Endothelial cell of umbilical vein (primary cell): ENCODE measurements around the gene TOLLIP. TPM values are rescaled to one million over a fixed set of nuclear protein-coding genes. Genes with fewer than 3 reads are reported as not detected.

ENCODE experiments used
- BruUV-seq: library from RNA; stranded (reverse); fragments of 400-500 nt; replicated peaks from 2 replicates; lab custom pipeline; 2021; lab: Mats Ljungman, UMichigan
- CTCF ChIA-PET: fragments of 300-600, 350-600 bp; sonication (Branson Sonifier 250); formaldehyde crosslinking; loops from one replicate; lab custom pipeline; 2021; ENCODE audit warnings: antibody characterized with exemption, inconsistent platforms; lab: Charles Lee
- POLR2A ChIA-PET: fragments of 300-600, 350-600 bp; sonication (Branson Sonifier 250); formaldehyde crosslinking; loops from one replicate; lab custom pipeline; 2021; ENCODE audit warnings: antibody characterized with exemption, inconsistent platforms; lab: Charles Lee
- DNase-seq: peaks from one replicate; pipeline ENCODE4 v3.0.0-alpha.2; 2011; ENCODE audit warnings: low read depth, low spot score
- FAIRE-seq: peaks from 2 replicates; lab custom pipeline; 2011; peaks lifted over from hg19 to GRCh38; lab: Jason Lieb, UNC
- H2AFZ ChIP-seq: 2 replicates; pipeline ENCODE4 v1.6.0; 2012; ENCODE audit warnings: low read depth, low read length, control low read depth, inconsistent platforms
- H3K27ac ChIP-seq: 2 replicates; pipeline ENCODE4 v1.5.1; 2011; ENCODE audit warnings: low read depth, mild to moderate bottlenecking, control low read depth, low read length, moderate library complexity; ENCODE audit not compliant: insufficient read depth
- H3K27me3 ChIP-seq, 2 experiments: 2 replicates each; pipeline versions ENCODE4 v1.6.0 to v1.6.1; 2011; ENCODE audit warnings: low read length in 2 of 2, mixed read lengths in 1 of 2; ENCODE audit not compliant: control insufficient read depth in 2 of 2, insufficient read depth in 2 of 2
- H3K36me3 ChIP-seq, 2 experiments: 2 replicates in 1 of 2; 3 replicates in 1 of 2; pipeline ENCODE4 v1.5.1; 2011; ENCODE audit warnings: low read length in 2 of 2, mild to moderate bottlenecking in 1 of 2, moderate library complexity in 1 of 2; ENCODE audit not compliant: control insufficient read depth in 2 of 2, insufficient read depth in 2 of 2; ENCODE audit errors: extremely low read depth in 1 of 2
- H3K4me1 ChIP-seq: 3 replicates; pipeline ENCODE4 v1.5.1; 2011; ENCODE audit warnings: mild to moderate bottlenecking, low read length; ENCODE audit not compliant: control insufficient read depth, insufficient read depth; ENCODE audit errors: extremely low read depth
- H3K4me2 ChIP-seq: 2 replicates; pipeline ENCODE4 v1.6.1; 2011; ENCODE audit warnings: low read length, control low read depth, mixed read lengths; ENCODE audit not compliant: insufficient read depth
- H3K4me3 ChIP-seq, 3 experiments: fragments of 200-600 bp in 1 of 3; sonication (generic), shearing (Covaris generic) in 1 of 3; replicated peaks in 1 of 3; 2 replicates each; pipeline ENCODE4 v1.5.1; 2011 to 2016; ENCODE audit warnings: control low read depth in 3 of 3, low read length in 3 of 3, mild to moderate bottlenecking in 2 of 3, inconsistent platforms in 1 of 3, low read depth in 1 of 3, moderate library complexity in 1 of 3; ENCODE audit not compliant: insufficient read depth in 1 of 3
- H3K79me2 ChIP-seq: 2 replicates; pipeline ENCODE4 v1.6.0; 2012; ENCODE audit warnings: low read length, inconsistent platforms; ENCODE audit not compliant: control insufficient read depth, insufficient read depth
- H3K9ac ChIP-seq: replicated peaks from 2 replicates; pipeline ENCODE3; 2011; ENCODE audit warnings: low read length, control low read depth; ENCODE audit not compliant: insufficient read depth; ENCODE audit errors: extremely low read depth
- H3K9me1 ChIP-seq: replicated peaks from 3 replicates; pipeline ENCODE4 v1.6.0; 2011; ENCODE audit warnings: mild to moderate bottlenecking, low read length; ENCODE audit not compliant: control insufficient read depth, insufficient read depth; ENCODE audit errors: extremely low read depth
- H3K9me3 ChIP-seq: replicated peaks from 2 replicates; pipeline ENCODE4 v1.5.1; 2012; ENCODE audit warnings: low read length, inconsistent platforms; ENCODE audit not compliant: control insufficient read depth, insufficient read depth
- H4K20me1 ChIP-seq: replicated peaks from 2 replicates; pipeline ENCODE3; 2011; ENCODE audit warnings: mild to moderate bottlenecking, low read length; ENCODE audit not compliant: control insufficient read depth, insufficient read depth; ENCODE audit errors: extremely low read depth
- CTCF ChIP-seq, 2 donors: IDR thresholded peaks; 1 replicate in 1 of 2; 2 replicates in 1 of 2; pipeline ENCODE4 v1.5.1; 2011; ENCODE audit warnings: low read length in 2 of 2, mild to moderate bottlenecking in 2 of 2, moderate library complexity in 2 of 2, control low read depth in 1 of 2, inconsistent platforms in 1 of 2, low read depth in 1 of 2; ENCODE audit not compliant: insufficient read depth in 1 of 2; ENCODE audit errors: extremely low read depth in 1 of 2
- GATA2 ChIP-seq: IDR thresholded peaks from 2 replicates; pipeline ENCODE4 v1.7.0; 2011; ENCODE audit warnings: low read depth, mild to moderate bottlenecking, moderate library complexity, mixed read lengths, low read length; ENCODE audit not compliant: insufficient read length, insufficient read depth
- MAX ChIP-seq: IDR thresholded peaks from 2 replicates; pipeline ENCODE4 v1.6.1; 2011; ENCODE audit not compliant: insufficient read depth, insufficient read length
- POLR2A ChIP-seq: IDR thresholded peaks from 2 replicates; pipeline ENCODE4 v1.6.1; 2012; ENCODE audit warnings: low read depth, mild to moderate bottlenecking, control low read depth, low read length
- POLR2AphosphoS5 ChIP-seq: IDR thresholded peaks from 2 replicates; pipeline ENCODE4 v1.6.1; 2012; ENCODE audit warnings: low read depth, mild to moderate bottlenecking, control low read depth, low read length, moderate library complexity; ENCODE audit not compliant: insufficient read depth
- dilution Hi-C: fragments of 300-500 bp; cut with MboI; formaldehyde crosslinking; loops from one replicate; pipeline ENCODE4 v1.15.0; 2019; ENCODE audit warnings: low sequenced_read_pairs; ENCODE audit not compliant: extremely low pct_ligation_motif_present
- intact Hi-C: fragments of 100-400 bp; cut with micrococcal nuclease; formaldehyde crosslinking; loops from one replicate; pipeline ENCODE4 v1.10.0; 2022
- polyA plus RNA-seq, 4 experiments: library from polyadenylated mRNA; depleted of rRNA in 3 of 4; stranded (reverse) in 3 of 4; unstranded in 1 of 4; fragments of >200 nt; gene quantifications; 2 replicates each; pipeline versions ENCODE4 v1.2.1 to v1.2.3, GENCODE V29; 2011 to 2012; ENCODE audit warnings: missing spikeins in 1 of 4
- total RNA-seq: library from RNA; stranded (reverse); gene quantifications from 2 replicates; pipeline ENCODE4 v1.2.3, GENCODE V29; 2021

Gene TOLLIP
- total and polyA plus RNA-seq, 2 donors (not counting 3 experiments of a cell fraction or from before 2014, with no cell fraction given) = 49.6 to 64.8 TPM

- TF ChIP-seq CTCF (IDR thresholded peaks at IDR 0.05; ENCODE audit: extremely low read depth in 1 of 2, insufficient read depth in 1 of 2, low read depth in 1 of 2, low read length in 2 of 2) (no peak), GATA2 (no peak)
- DNase-seq = no peak
- Histone ChIP-seq H3K9me1 (no peaks in the 10 kb centered on the region), H3K27me3 (no peaks in the 10 kb centered on the region), H3K79me2 (peaks cover 74% of the 10 kb centered on the region), H3K9me3 (no peaks in the 10 kb centered on the region), H3K4me3 (no peak overlapping the region), H3K36me3 (peaks cover 0 to 4% of the 10 kb centered on the region in 2 experiments), H3K4me2 (no peak overlapping the region), H3K9ac (no peak overlapping the region), H3K4me1 (peaks cover 8% of the 10 kb centered on the region), H2AFZ (no peak overlapping the region), H3K27ac (no peak overlapping the region), H4K20me1 (no peaks in the 10 kb centered on the region)
- intact Hi-C loops (loop anchor here (10.0 kb wide), 2 partner anchors 83 to 273 kb away; partner anchors contain the start of genes BRSK2 and DUSP8), dilution Hi-C loops (no loop called here)
- POLR2A ChIA-PET = no interaction called here
- no TSS peak for BruUV-seq
- no peak for FAIRE-seq
- CTCF ChIA-PET = no interaction called here
These were observed 8.0 kb downstream of the TOLLIP start for GRCh38 chr11:1301220-1302000.

- no TSS peak for BruUV-seq
- peaks cover 74% of the 10 kb centered on the region for H3K79me2 ChIP-seq
- CTCF ChIA-PET = interaction anchor here (1.4 kb wide), 1 partner anchor 9 kb away, joined by 3 read pairs; the partner anchor contains the start of gene TOLLIP
These were observed 8.8 kb downstream of the TOLLIP start for GRCh38 chr11:1300569-1301187.

More at GRCh38 chr11:1300569-1301187, 8.8 kb downstream of the TOLLIP start:
- TF ChIP-seq MAX (no peak), POLR2AphosphoS5 (no peak), GATA2 (no peak), POLR2A (no peak)
- Histone ChIP-seq H3K9me1 (no peaks in the 10 kb centered on the region), H2AFZ (no peak overlapping the region), H3K4me1 (peaks cover 8% of the 10 kb centered on the region), H3K4me3 (no peak overlapping the region), H3K9ac (no peak overlapping the region), H4K20me1 (no peaks in the 10 kb centered on the region), H3K27ac (no peak overlapping the region), H3K4me2 (no peak overlapping the region), H3K27me3 (no peaks in the 10 kb centered on the region), H3K36me3 (peaks cover 0 to 4% of the 10 kb centered on the region in 2 experiments), H3K9me3 (no peaks in the 10 kb centered on the region)
- dilution Hi-C loops = no loop called here
- no peak for FAIRE-seq
- no peak for DNase-seq
- intact Hi-C loops = loop anchor here (10.0 kb wide), 2 partner anchors 84 to 274 kb away; partner anchors contain the start of genes BRSK2 and DUSP8
- POLR2A ChIA-PET = no interaction called here
